Suprapubic skin (tissue), 4 donors: Measurements from ENCODE around the gene TFDP3. TPM values are rescaled to one million over a fixed set of nuclear protein-coding genes. Genes with fewer than 3 reads are reported as not detected.

Experiments used
- DNase-seq, 2 donors: peaks; one replicate each; pipeline ENCODE4 v3.0.0-alpha.2; 2019; ENCODE audit warnings: low spot score in 2 of 2
- H3K27ac ChIP-seq: fragments of 200-600 bp; sonication (generic); one replicate; pipeline ENCODE4 v1.5.1; 2019
- H3K27me3 ChIP-seq: fragments of 200-600 bp; sonication (generic); one replicate; pipeline ENCODE4 v1.5.1; 2019
- H3K36me3 ChIP-seq: fragments of 200-600 bp; sonication (generic); one replicate; pipeline ENCODE4 v1.5.1; 2019
- H3K4me1 ChIP-seq: fragments of 200-600 bp; sonication (generic); one replicate; pipeline ENCODE4 v1.5.1; 2019
- H3K4me3 ChIP-seq: fragments of 200-600 bp; sonication (generic); one replicate; pipeline ENCODE4 v1.5.1; 2019; ENCODE audit warnings: mild to moderate bottlenecking
- H3K9me3 ChIP-seq: fragments of 200-600 bp; sonication (generic); one replicate; pipeline ENCODE4 v1.5.1; 2019
- CTCF ChIP-seq, 2 donors: fragments of 200-600 bp in 1 of 2; fragments of 450-650 bp in 1 of 2; sonication (generic) in 1 of 2; IDR thresholded peaks; one replicate each; pipeline ENCODE4 v1.5.1; 2016 to 2019; ENCODE audit warnings: antibody characterized with exemption in 2 of 2, mild to moderate bottlenecking in 1 of 2, moderate library complexity in 1 of 2
- EP300 ChIP-seq: sonication (generic); formaldehyde crosslinking; IDR thresholded peaks from one replicate; pipeline ENCODE4 v1.6.1; 2017; ENCODE audit warnings: antibody characterized with exemption
- POLR2A ChIP-seq, 2 donors: fragments of 450-650 bp; IDR thresholded peaks; one replicate each; pipeline ENCODE4 v1.6.1; 2017; ENCODE audit warnings: antibody characterized with exemption in 2 of 2, mild to moderate bottlenecking in 2 of 2, moderate library complexity in 2 of 2
- POLR2AphosphoS5 ChIP-seq, 3 donors: sonication (generic); formaldehyde crosslinking; IDR thresholded peaks; one replicate each; pipeline ENCODE4 v1.6.1; 2017; ENCODE audit warnings: antibody characterized with exemption in 3 of 3
- WGBS: methylation state at CpG from one replicate; pipeline ENCODE4 v1.1.5; 2018; 5-methylcytosine and 5-hydroxymethylcytosine counted together
- total RNA-seq, 4 donors: library from RNA; depleted of rRNA; stranded (reverse); fragments of >200 nt; gene quantifications; one replicate each; pipeline ENCODE4 v1.1.0, GENCODE V29; 2016

The TFDP3 gene
- total RNA-seq, 4 donors from 2014 or later: not detected

GRCh38 chrX:133179500-133179899, 38.7 kb downstream of the TFDP3 start:
- DNase-seq: no peak
- no peaks in the 10 kb centered on the region for H3K9me3 ChIP-seq
- TF ChIP-seq POLR2AphosphoS5 (IDR thresholded peaks at IDR 0.05) (no peak), CTCF (IDR thresholded peaks at IDR 0.05) (no peak), POLR2A (IDR thresholded peaks at IDR 0.05) (no peak), EP300 (no peak)
- no peaks in the 10 kb centered on the region for H3K27me3 ChIP-seq
- no peaks in the 10 kb centered on the region for H3K36me3 ChIP-seq
- H3K4me1 ChIP-seq: no peaks in the 10 kb centered on the region
- no peak overlapping the region for H3K27ac ChIP-seq
- H3K4me3 ChIP-seq: no peak overlapping the region
- 53% methylated on average over 3 of the region's 3 CpGs for WGBS

- no peak overlapping the region for H3K4me3 ChIP-seq
- no peak overlapping the region for H3K27ac ChIP-seq
- WGBS: 70% methylated on average over 2 of the region's 2 CpGs
- DNase-seq: no peak
- no peaks in the 10 kb centered on the region for H3K27me3 ChIP-seq
- H3K4me1 ChIP-seq: no peaks in the 10 kb centered on the region
- H3K9me3 ChIP-seq: no peaks in the 10 kb centered on the region
- no peaks in the 10 kb centered on the region for H3K36me3 ChIP-seq
- TF ChIP-seq POLR2AphosphoS5 (IDR thresholded peaks at IDR 0.05) (no peak), POLR2A (IDR thresholded peaks at IDR 0.05) (no peak), EP300 (no peak), CTCF (IDR thresholded peaks at IDR 0.05) (no peak)
Measured at GRCh38 chrX:133177202-133177601, 41.0 kb downstream of the TFDP3 start.

GRCh38 chrX:133175605-133176004, 42.5 kb downstream of the TFDP3 start:
- H3K4me3 ChIP-seq: no peak overlapping the region
- 81% methylated on average over 2 of the region's 2 CpGs for WGBS
- no peaks in the 10 kb centered on the region for H3K9me3 ChIP-seq
- no peaks in the 10 kb centered on the region for H3K27me3 ChIP-seq
- no peak overlapping the region for H3K27ac ChIP-seq
- no peaks in the 10 kb centered on the region for H3K4me1 ChIP-seq
- TF ChIP-seq CTCF (IDR thresholded peaks at IDR 0.05) (no peak), POLR2A (IDR thresholded peaks at IDR 0.05) (no peak), POLR2AphosphoS5 (IDR thresholded peaks at IDR 0.05) (no peak), EP300 (no peak)
- H3K36me3 ChIP-seq: no peaks in the 10 kb centered on the region
- no peak for DNase-seq

- no peak for TF ChIP-seq CTCF (IDR thresholded peaks at IDR 0.05)
- TF ChIP-seq EP300: no peak
- TF ChIP-seq POLR2AphosphoS5 (IDR thresholded peaks at IDR 0.05): no peak
- no peak for TF ChIP-seq POLR2A (IDR thresholded peaks at IDR 0.05)
- WGBS: 79% methylated on average over 2 of the region's 2 CpGs
- Histone ChIP-seq H3K27ac (no peak overlapping the region), H3K27me3 (no peaks in the 10 kb centered on the region), H3K4me1 (no peaks in the 10 kb centered on the region), H3K4me3 (no peak overlapping the region), H3K9me3 (no peaks in the 10 kb centered on the region), H3K36me3 (no peaks in the 10 kb centered on the region)
- no peak for DNase-seq
Measured at GRCh38 chrX:133175162-133175561, 43.0 kb downstream of the TFDP3 start.

GRCh38 chrX:133171962-133172708, 46.0 kb downstream of the TFDP3 start:
- Histone ChIP-seq H3K4me3 (no peak overlapping the region), H3K27me3 (no peaks in the 10 kb centered on the region), H3K4me1 (no peaks in the 10 kb centered on the region), H3K36me3 (no peaks in the 10 kb centered on the region), H3K9me3 (no peaks in the 10 kb centered on the region), H3K27ac (no peak overlapping the region)
- WGBS: 58% methylated on average over 1 of the region's 1 CpG
- DNase-seq: no peak
- TF ChIP-seq POLR2AphosphoS5 (IDR thresholded peaks at IDR 0.05): no peak
- no peak for TF ChIP-seq EP300
- TF ChIP-seq CTCF (IDR thresholded peaks at IDR 0.05): no peak
- no peak for TF ChIP-seq POLR2A (IDR thresholded peaks at IDR 0.05)

Other genes starting within 250 kb of the TFDP3 start
- gene USP26, start 121.2 kb downstream of the TFDP3 start, total RNA-seq: not detected
- gene GPC4, start 197.1 kb upstream of the TFDP3 start, total RNA-seq: 1 to 10 TPM; 2.3 to 4.1 (median 3.1) TPM